SK-N-SH (cell line): ENCODE results near the gene LMO2. TPM values are rescaled to one million over a fixed set of nuclear protein-coding genes. Genes with fewer than 3 reads are reported as not detected.

Experiments
- CTCF ChIA-PET: fragments of 300-600, 350-600 bp; formaldehyde crosslinking; extraction: SDS; loops from one replicate; lab custom pipeline; 2021; lab: Yijun Ruan, JAX
- POLR2A ChIA-PET: fragments of 350-600 bp; sonication (Branson Sonifier 250); formaldehyde crosslinking; extraction: SDS; loops from one replicate; lab custom pipeline; 2020; ENCODE audit warnings: antibody characterized with exemption, inconsistent platforms; lab: Yijun Ruan, JAX
- DNase-seq: peaks from one replicate; pipeline ENCODE4 v3.0.0; 2012
- H2AFZ ChIP-seq: fragments of 200-600 bp; sonication (generic); 2 replicates; pipeline ENCODE4 v1.8.1; 2016; ENCODE audit warnings: antibody characterized with exemption, mild to moderate bottlenecking, low read depth
- H3F3A ChIP-seq: fragments of 200-600 bp; sonication (generic); replicated peaks from 2 replicates; pipeline ENCODE3; 2016; ENCODE audit warnings: antibody characterized with exemption, mild to moderate bottlenecking; ENCODE audit not compliant: insufficient read depth
- H3K27ac ChIP-seq, 2 experiments: fragments of 200-500 bp in 1 of 2; fragments of 200-600 bp in 1 of 2; sonication (Bioruptor generic) in 1 of 2; sonication (generic), shearing (Covaris generic) in 1 of 2; 2 replicates each; pipeline versions ENCODE4 v1.5.1 to v1.6.1; 2014 to 2016; ENCODE audit warnings: low read depth in 2 of 2, inconsistent platforms in 1 of 2, low read length in 1 of 2, mild to moderate bottlenecking in 1 of 2, mixed read lengths in 1 of 2
- H3K27me3 ChIP-seq: fragments of 200-600 bp; sonication (generic), shearing (Covaris generic); 2 replicates; pipeline ENCODE4 v1.6.1; 2016; ENCODE audit warnings: mixed run types; ENCODE audit not compliant: insufficient read depth
- H3K36me3 ChIP-seq, 2 experiments: fragments of 200-500 bp in 1 of 2; fragments of 200-600 bp in 1 of 2; sonication (Bioruptor generic) in 1 of 2; sonication (generic) in 1 of 2; replicated peaks in 1 of 2; 2 replicates each; pipeline versions ENCODE3 to v1.5.1; 2014 to 2016; ENCODE audit warnings: low read length in 1 of 2, mild to moderate bottlenecking in 1 of 2; ENCODE audit not compliant: insufficient read depth in 2 of 2, control insufficient read depth in 1 of 2
- H3K4me1 ChIP-seq, 2 experiments: fragments of 200-500 bp in 1 of 2; fragments of 200-600 bp in 1 of 2; sonication (Bioruptor generic) in 1 of 2; sonication (generic), shearing (Covaris generic) in 1 of 2; 2 replicates each; pipeline versions ENCODE4 v1.5.1 to v1.6.1; 2014 to 2016; ENCODE audit warnings: low read depth in 1 of 2, low read length in 1 of 2, mixed run types in 1 of 2; ENCODE audit not compliant: insufficient read depth in 2 of 2, control insufficient read depth in 1 of 2
- H3K4me2 ChIP-seq: fragments of 200-600 bp; sonication (generic), shearing (Covaris generic); 2 replicates; pipeline ENCODE4 v1.6.1; 2017; ENCODE audit warnings: mixed run types
- H3K4me3 ChIP-seq, 2 experiments: fragments of 200-500 bp in 1 of 2; fragments of 200-600 bp in 1 of 2; sonication (Bioruptor generic) in 1 of 2; sonication (generic), shearing (Covaris generic) in 1 of 2; 2 replicates each; pipeline versions ENCODE4 v1.5.1 to v1.8.1; 2014 to 2016; ENCODE audit warnings: low read depth in 2 of 2, inconsistent platforms in 1 of 2, low read length in 1 of 2, mild to moderate bottlenecking in 1 of 2, mixed read lengths in 1 of 2, moderate library complexity in 1 of 2
- H3K79me2 ChIP-seq: fragments of 200-600 bp; sonication (generic); 2 replicates; pipeline ENCODE4 v1.8.1; 2017; ENCODE audit warnings: mild to moderate bottlenecking; ENCODE audit not compliant: insufficient read depth
- H3K9ac ChIP-seq: fragments of 200-600 bp; sonication (generic); 2 replicates; pipeline ENCODE4 v1.6.1; 2017; ENCODE audit warnings: mixed run types
- H3K9me2 ChIP-seq: fragments of 200-600 bp; sonication (generic); 2 replicates; pipeline ENCODE4 v1.6.1; 2017; ENCODE audit warnings: mixed run types
- H3K9me3 ChIP-seq: fragments of 200-600 bp; sonication (generic); 2 replicates; pipeline ENCODE4 v1.6.1; 2017; ENCODE audit warnings: mixed run types, mild to moderate bottlenecking, moderate library complexity
- H4K20me1 ChIP-seq: fragments of 200-600 bp; sonication (generic); 2 replicates; pipeline ENCODE4 v1.6.1; 2017; ENCODE audit warnings: mild to moderate bottlenecking, mixed run types; ENCODE audit not compliant: insufficient read depth
- ELF1 ChIP-seq: IDR thresholded peaks from 2 replicates; pipeline ENCODE4 v1.4.0; 2012
- EZH2phosphoT487 ChIP-seq: fragments of 200-600 bp; sonication (generic); IDR thresholded peaks from 2 replicates; pipeline ENCODE4 v1.6.1; 2017; ENCODE audit warnings: low read depth, mixed run types, mild to moderate bottlenecking, antibody characterized with exemption, moderate library complexity, borderline replicate concordance
- FOXJ3 ChIP-seq: sonication (generic); formaldehyde crosslinking; IDR thresholded peaks from 2 replicates; pipeline ENCODE4 v1.5.1; 2020; ENCODE audit warnings: mild to moderate bottlenecking, missing genetic modification reagents
- GABPA ChIP-seq: IDR thresholded peaks from 2 replicates; pipeline ENCODE4 v1.4.0; 2012; ENCODE audit warnings: low read depth, mild to moderate bottlenecking
- GATA2 ChIP-seq: sonication (generic); formaldehyde crosslinking; IDR thresholded peaks from 2 replicates; pipeline ENCODE4 v1.5.0; 2020; ENCODE audit warnings: mild to moderate bottlenecking, missing genetic modification reagents
- MAX ChIP-seq: IDR thresholded peaks from 2 replicates; pipeline ENCODE4 v1.4.0; 2012; ENCODE audit warnings: low read depth
- NRF1 ChIP-seq: IDR thresholded peaks from 2 replicates; pipeline ENCODE4 v1.6.1; 2012; ENCODE audit warnings: low read depth, mild to moderate bottlenecking, low read length
- PBX3 ChIP-seq: IDR thresholded peaks from 2 replicates; pipeline ENCODE4; 2012
- RAD21 ChIP-seq: IDR thresholded peaks from 2 replicates; pipeline ENCODE4 v1.6.1; 2012; ENCODE audit warnings: mild to moderate bottlenecking, low read length
- RFX5 ChIP-seq: IDR thresholded peaks from 2 replicates; pipeline ENCODE4 v1.6.1; 2012; ENCODE audit warnings: mild to moderate bottlenecking, improper control_type of control experiment, low read length
- TAF1 ChIP-seq: IDR thresholded peaks from 2 replicates; pipeline ENCODE4 v1.6.1; 2012; ENCODE audit warnings: low read depth, mild to moderate bottlenecking, low read length, moderate library complexity, borderline replicate concordance
- USF1 ChIP-seq: IDR thresholded peaks from 2 replicates; pipeline ENCODE4 v1.4.0; 2012; ENCODE audit warnings: low read depth, borderline replicate concordance
- ZBTB33 ChIP-seq: IDR thresholded peaks from 2 replicates; pipeline ENCODE4 v1.4.0; 2012; ENCODE audit warnings: low read depth, borderline replicate concordance
- WGBS: methylation state at CpG from one replicate; pipeline ENCODE4 v1.1.6; 2017; ENCODE audit warnings: low lambda C conversion rate; 5-methylcytosine and 5-hydroxymethylcytosine counted together
- polyA plus RNA-seq, 3 experiments: library from polyadenylated mRNA; depleted of rRNA; stranded (reverse); fragments of >200 nt; gene quantifications; 2 replicates each; pipeline ENCODE4 v1.2.3, GENCODE V29; 2012
- TF ChIP-seq, protein P1 (sequence below): fragments of 150-350 bp; IDR thresholded peaks from 2 replicates; pipeline ENCODE4 v1.6.1; 2016; ENCODE audit warnings: mild to moderate bottlenecking, low read depth, low read length

LMO2 gene
- polyA plus RNA-seq, 1 of the 3 experiments (the other 2 are of a cell fraction): 0.05 TPM

DNA sequence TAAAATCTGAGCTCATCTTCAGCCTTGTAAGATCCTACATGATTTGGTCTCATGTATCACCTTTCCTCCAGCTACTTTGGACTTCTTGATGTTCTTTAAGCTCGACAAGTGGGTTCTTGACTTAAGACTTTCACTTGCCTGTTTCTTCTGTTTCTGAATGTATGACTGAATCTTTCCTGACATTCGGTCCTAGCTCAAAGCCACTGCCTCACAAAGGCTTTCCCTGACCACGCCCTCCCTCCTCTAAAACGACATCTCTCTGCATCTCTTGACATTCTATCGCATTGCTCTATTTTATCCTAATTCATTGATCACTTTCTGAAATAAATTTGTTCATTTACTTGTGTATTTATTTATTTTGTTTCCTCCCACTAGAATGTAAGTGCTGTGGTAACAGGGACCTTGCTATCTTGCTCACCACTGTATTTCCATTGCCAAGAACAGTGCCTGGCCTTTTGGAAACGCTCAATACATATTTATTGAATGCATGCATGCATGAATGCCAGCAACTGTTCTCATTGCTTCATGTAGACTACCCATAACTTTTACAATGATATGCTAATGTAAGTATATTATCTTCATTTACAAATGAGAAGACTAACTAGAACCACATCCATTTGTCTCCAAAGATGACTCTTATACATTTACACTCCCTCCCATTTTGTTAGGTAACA lies 43.0 kb downstream of the LMO2 start:
- H3F3A ChIP-seq: no peaks in the 10 kb centered on the region
- H2AFZ ChIP-seq: no peak overlapping the region
- ChIA-PET POLR2A (no interaction called here), CTCF (interaction anchor here (0.8 to 5.5 kb wide), 6 partner anchors 10 to 140 kb away, joined by 3 to 20 read pairs (median 14); no protein-coding TSS in a partner anchor)
- no peaks in the 10 kb centered on the region for H4K20me1 ChIP-seq
- no peaks in the 10 kb centered on the region for H3K9me2 ChIP-seq
- H3K79me2 ChIP-seq: no peaks in the 10 kb centered on the region
- DNase-seq: no peak
- no peaks in the 10 kb centered on the region for H3K9me3 ChIP-seq
- H3K9ac ChIP-seq: no peak overlapping the region
- H3K27me3 ChIP-seq: peaks cover 39% of the 10 kb centered on the region
- H3K27ac ChIP-seq: no peak overlapping the region
- TF ChIP-seq, protein P1, sequence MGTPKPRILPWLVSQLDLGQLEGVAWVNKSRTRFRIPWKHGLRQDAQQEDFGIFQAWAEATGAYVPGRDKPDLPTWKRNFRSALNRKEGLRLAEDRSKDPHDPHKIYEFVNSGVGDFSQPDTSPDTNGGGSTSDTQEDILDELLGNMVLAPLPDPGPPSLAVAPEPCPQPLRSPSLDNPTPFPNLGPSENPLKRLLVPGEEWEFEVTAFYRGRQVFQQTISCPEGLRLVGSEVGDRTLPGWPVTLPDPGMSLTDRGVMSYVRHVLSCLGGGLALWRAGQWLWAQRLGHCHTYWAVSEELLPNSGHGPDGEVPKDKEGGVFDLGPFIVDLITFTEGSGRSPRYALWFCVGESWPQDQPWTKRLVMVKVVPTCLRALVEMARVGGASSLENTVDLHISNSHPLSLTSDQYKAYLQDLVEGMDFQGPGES: no peak
- TF ChIP-seq GABPA (no peak), MAX (no peak), NRF1 (no peak), ELF1 (no peak), RFX5 (no peak), RAD21 (no peak), PBX3 (no peak), TAF1 (no peak), GATA2 (CRISPR knock-in tag) (no peak), ZBTB33 (no peak), EZH2phosphoT487 (no peak)
- no peaks in the 10 kb centered on the region for H3K36me3 ChIP-seq
- 51% methylated on average over 6 of the region's 6 CpGs for WGBS
- no peak overlapping the region for H3K4me2 ChIP-seq
- no peaks in the 10 kb centered on the region; a peak in 1 of 4 replicates for H3K4me1 ChIP-seq
- no peak overlapping the region for H3K4me3 ChIP-seq

DNA sequence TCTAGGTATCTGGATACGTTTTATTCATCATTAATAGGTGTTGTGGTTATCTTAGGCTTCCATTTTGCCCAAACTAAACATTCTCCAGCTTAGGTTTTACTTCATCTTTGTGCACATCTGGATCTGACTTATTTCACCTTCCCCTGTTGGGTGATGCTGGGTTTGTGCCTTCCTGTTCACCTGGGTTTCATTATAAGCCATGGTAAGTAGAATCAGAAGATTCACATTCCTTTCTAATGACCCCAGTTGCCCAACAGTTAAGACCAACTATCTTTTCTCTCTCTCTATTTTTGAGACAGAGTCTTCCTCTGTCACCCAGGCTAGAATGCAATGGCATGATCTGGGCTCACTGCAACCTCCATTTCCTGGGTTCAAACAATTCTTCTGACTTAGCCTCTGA lies 44.6 kb downstream of the LMO2 start:
- TF ChIP-seq USF1: no peak
- TF ChIP-seq FOXJ3 (CRISPR knock-in tag): no peak

More for the DNA sequence above, 44.6 kb downstream of the LMO2 start:
- Histone ChIP-seq H3K79me2 (no peaks in the 10 kb centered on the region), H3F3A (no peaks in the 10 kb centered on the region), H4K20me1 (no peaks in the 10 kb centered on the region), H3K9me3 (no peaks in the 10 kb centered on the region), H3K4me1 (peaks cover 0 to 7% of the 10 kb centered on the region in 2 experiments; a peak in 3 of 4 replicates), H2AFZ (no peak overlapping the region), H3K36me3 (no peaks in the 10 kb centered on the region), H3K27me3 (peaks cover 34% of the 10 kb centered on the region), H3K9me2 (no peaks in the 10 kb centered on the region), H3K27ac (no peak overlapping the region), H3K9ac (no peak overlapping the region), H3K4me3 (no peak overlapping the region), H3K4me2 (no peak overlapping the region)
- 21% methylated on average over 1 of the region's 1 CpG for WGBS
- DNase-seq: no peak
- ChIA-PET CTCF (interaction anchor here (2.4 to 5.7 kb wide), 4 partner anchors 10 to 124 kb away, joined by 9 to 36 read pairs (median 19); no protein-coding TSS in a partner anchor), POLR2A (no interaction called here)
